ENCODE measurements around the gene ELMO1.

- no peak for TF ChIP-seq CTCF (IDR thresholded peaks at IDR 0.05 in 8 of 11, conservative IDR thresholded peaks at IDR 0.05 in 3 of 11)
- no peak for TF ChIP-seq POLR2A (IDR thresholded peaks at IDR 0.05)
Observed at GRCh38 chr7:37480041-37481031, 31.7 kb upstream of the ELMO1 start.

Measured in spleen (tissue), 7 donors.